GM12878 (cell line): Measurements from ENCODE around the gene RNF38. TPM values are rescaled to one million over a fixed set of nuclear protein-coding genes. Genes with fewer than 3 reads are reported as not detected.

ENCODE experiments used
- ATAC-seq: fragments of 200-7000 bp; cut with Tn5 transposase; 3 replicates; pipeline ENCODE4 v1.9.1; 2020; ENCODE audit warnings: mild to moderate bottlenecking, moderate library complexity
- BruUV-seq: library from RNA; stranded (reverse); fragments of 400-500 nt; replicated peaks from 2 replicates; lab custom pipeline; 2021; lab: Mats Ljungman, UMichigan
- CTCF ChIA-PET: fragments of 300-600 bp; sonication (Branson Sonifier 250); formaldehyde crosslinking; extraction: SDS; loops from one replicate; lab custom pipeline; 2021; ENCODE audit warnings: inconsistent platforms; lab: Yijun Ruan, JAX
- POLR2A ChIA-PET: fragments of 350-600 bp; formaldehyde crosslinking; extraction: SDS; loops from one replicate; lab custom pipeline; 2021; ENCODE audit warnings: inconsistent platforms; lab: Charles Lee
- RAD21 ChIA-PET: fragments of 300-600 bp; sonication (Branson Sonifier 250); formaldehyde crosslinking; loops from one replicate; lab custom pipeline; 2023; ENCODE audit warnings: antibody characterized with exemption; ENCODE audit not compliant: unreplicated experiment; lab: Charles Lee
- SMC1A ChIA-PET: fragments of 300-600 bp; sonication (Branson Sonifier 250); formaldehyde crosslinking; loops from one replicate; lab custom pipeline; 2023; ENCODE audit not compliant: unreplicated experiment, uncharacterized antibody; lab: Charles Lee
- DNase-seq: peaks from one replicate; pipeline ENCODE4 v3.0.0-alpha.2; 2011; ENCODE audit warnings: low read depth, low spot score
- FAIRE-seq: peaks from 3 replicates; lab custom pipeline; 2011; peaks lifted over from hg19 to GRCh38; lab: Jason Lieb, UNC
- H2AFZ ChIP-seq: 2 replicates; pipeline ENCODE4 v1.6.0; 2011; ENCODE audit warnings: low read depth, low read length, control low read depth; ENCODE audit not compliant: control insufficient read depth
- H3K27ac ChIP-seq: 2 replicates; pipeline ENCODE4 v1.5.1; 2011; ENCODE audit warnings: control low read depth; ENCODE audit not compliant: control insufficient read depth, insufficient read depth
- H3K27me3 ChIP-seq, 2 experiments: replicated peaks in 1 of 2; 2 replicates each; pipeline versions ENCODE4 v1.6.0 to v1.6.1; 2011; ENCODE audit warnings: low read length in 1 of 2; ENCODE audit not compliant: control insufficient read depth in 2 of 2, insufficient read depth in 2 of 2
- H3K36me3 ChIP-seq, 2 experiments: 2 replicates each; pipeline ENCODE4 v1.5.1; 2011; ENCODE audit warnings: low read length in 1 of 2; ENCODE audit not compliant: control insufficient read depth in 2 of 2, insufficient read depth in 2 of 2
- H3K4me1 ChIP-seq: 2 replicates; pipeline ENCODE4 v1.6.1; 2011; ENCODE audit warnings: mild to moderate bottlenecking, low read length, moderate library complexity, mixed read lengths; ENCODE audit not compliant: control insufficient read depth, insufficient read depth
- H3K4me2 ChIP-seq: 2 replicates; pipeline ENCODE4 v1.6.0; 2011; ENCODE audit warnings: control low read depth; ENCODE audit not compliant: control insufficient read depth, insufficient read depth
- H3K4me3 ChIP-seq: fragments of 200-600 bp; sonication (generic); 2 replicates; pipeline ENCODE4 v1.5.1; 2016
- H3K79me2 ChIP-seq: 2 replicates; pipeline ENCODE4 v1.6.0; 2011; ENCODE audit warnings: low read length; ENCODE audit not compliant: control insufficient read depth, insufficient read depth
- H3K9ac ChIP-seq: 2 replicates; pipeline ENCODE4 v1.8.0; 2011; ENCODE audit warnings: low read length, control low read depth, mixed read lengths; ENCODE audit not compliant: control insufficient read depth, insufficient read depth
- H3K9me3 ChIP-seq: replicated peaks from 3 replicates; pipeline ENCODE4 v1.5.1; 2011; ENCODE audit warnings: mild to moderate bottlenecking, low read length; ENCODE audit not compliant: control insufficient read depth, insufficient read depth
- H4K20me1 ChIP-seq: 2 replicates; pipeline ENCODE4 v1.6.0; 2011; ENCODE audit not compliant: control insufficient read depth, insufficient read depth
- ATF7 ChIP-seq: fragments of 450-650 bp; IDR thresholded peaks from 2 replicates; pipeline ENCODE4 v1.6.1; 2016; ENCODE audit warnings: low read depth, mild to moderate bottlenecking
- CBX3 ChIP-seq: fragments of 200-600 bp; sonication (generic); IDR thresholded peaks from 2 replicates; pipeline ENCODE4 v1.6.1; 2016; ENCODE audit warnings: low read depth, borderline replicate concordance
- CHD4 ChIP-seq: fragments of 200-600 bp; sonication (generic); IDR thresholded peaks from 2 replicates; pipeline ENCODE4 v1.6.1; 2016; ENCODE audit warnings: mild to moderate bottlenecking
- ESRRA ChIP-seq: IDR thresholded peaks from 2 replicates; pipeline ENCODE4 v1.6.1; 2012; ENCODE audit warnings: mild to moderate bottlenecking, low read length, improper control_type of control experiment
- EZH2 ChIP-seq: IDR thresholded peaks from 2 replicates; pipeline ENCODE4 v1.6.1; 2012; ENCODE audit warnings: low read depth, mild to moderate bottlenecking, control low read depth, inconsistent platforms, low read length, borderline replicate concordance; ENCODE audit not compliant: control insufficient read depth
- KDM1A ChIP-seq: fragments of 200-600 bp; sonication (generic); IDR thresholded peaks from 2 replicates; pipeline ENCODE4 v1.6.1; 2016; ENCODE audit warnings: borderline replicate concordance
- MEF2A ChIP-seq: IDR thresholded peaks from 2 replicates; pipeline ENCODE4 v1.6.1; 2011; ENCODE audit warnings: low read depth, mild to moderate bottlenecking, low read length, moderate library complexity; ENCODE audit not compliant: insufficient read depth
- NFYA ChIP-seq: IDR thresholded peaks from 2 replicates; pipeline ENCODE4 v1.6.1; 2011; ENCODE audit warnings: low read depth, mild to moderate bottlenecking, low read length, improper control_type of control experiment, borderline replicate concordance
- REST ChIP-seq: IDR thresholded peaks from 2 replicates; pipeline ENCODE4 v1.6.1; 2012; ENCODE audit warnings: mild to moderate bottlenecking, low read depth, low read length
- SMC3 ChIP-seq: IDR thresholded peaks from 2 replicates; pipeline ENCODE4 v1.6.1; 2011; ENCODE audit warnings: low read length, improper control_type of control experiment, borderline replicate concordance
- SUZ12 ChIP-seq: fragments of 200-600 bp; sonication (generic); IDR thresholded peaks from one replicate; pipeline ENCODE4 v1.6.1; 2018; ENCODE audit warnings: antibody characterized with exemption, mild to moderate bottlenecking; ENCODE audit not compliant: unreplicated experiment
- TCF7 ChIP-seq: IDR thresholded peaks from 2 replicates; pipeline ENCODE4 v1.6.1; 2014; ENCODE audit warnings: antibody characterized with exemption, borderline replicate concordance
- WRNIP1 ChIP-seq: IDR thresholded peaks from 2 replicates; pipeline ENCODE4 v1.6.1; 2011; ENCODE audit warnings: low read depth, low read length, improper control_type of control experiment, borderline replicate concordance
- WGBS: methylation state at CpG from one replicate; pipeline ENCODE4 v1.1.6; 2016; ENCODE audit warnings: low lambda C conversion rate; ENCODE audit not compliant: insufficient replicate concordance, insufficient coverage; ENCODE audit errors: missing lambda C conversion rate; 5-methylcytosine and 5-hydroxymethylcytosine counted together
- in situ Hi-C: fragments of 300-500 bp; cut with MboI; formaldehyde crosslinking; loops from 9 replicates; pipeline ENCODE4 v1.14.3; 2018; ENCODE audit warnings: mixed read lengths
- intact Hi-C: fragments of 100-400 bp; cut with micrococcal nuclease; formaldehyde crosslinking; loops from one replicate; pipeline ENCODE4 v1.14.2; 2022; ENCODE audit not compliant: unreplicated experiment
- polyA plus RNA-seq, 11 experiments: library from polyadenylated mRNA; depleted of rRNA in 4 of 11; unstranded in 6 of 11; stranded (reverse) in 5 of 11; fragments of >200 nt; fragmentation: Nextera tagmentation in 4 of 11; fragmentation: Illumina TruSeq in 1 of 11; extraction: Ambion mirVana in 4 of 11; extraction: Trizol in 1 of 11; gene quantifications; 1 replicate in 1 of 11; 2 replicates in 10 of 11; pipeline versions ENCODE4 v1.2.1 to v1.2.3, GENCODE V29; 2011 to 2016; ENCODE audit warnings: inconsistent platforms in 2 of 11, missing spikeins in 2 of 11, low read depth in 1 of 11
- total RNA-seq, 4 experiments: library from RNA; depleted of rRNA in 3 of 4; stranded (reverse); fragments of >200 nt in 3 of 4; fragmentation: Illumina TruSeq in 1 of 4; extraction: Trizol in 1 of 4; gene quantifications; 2 replicates each; pipeline versions ENCODE4 v1.2.1 to v1.2.3, GENCODE V29; 2013 to 2021
- TF ChIP-seq, protein P1 (sequence below): fragments of 450-650 bp; IDR thresholded peaks from 2 replicates; pipeline ENCODE4 v1.6.1; 2018; ENCODE audit warnings: mild to moderate bottlenecking, low read depth, moderate library complexity; ENCODE audit not compliant: partially characterized antibody
- TF ChIP-seq, protein P2 (sequence below): fragments of 450-650 bp; IDR thresholded peaks from 2 replicates; pipeline ENCODE4 v1.6.1; 2017; ENCODE audit warnings: mild to moderate bottlenecking, low read depth, inconsistent platforms; ENCODE audit not compliant: poor library complexity, severe bottlenecking

Gene RNF38
- total and polyA plus RNA-seq, 10 of the 15 experiments (the other 5 are each of a cell fraction or from before 2014, with no cell fraction given), result 5.1 to 34.7 (median 12.7) TPM

DNA sequence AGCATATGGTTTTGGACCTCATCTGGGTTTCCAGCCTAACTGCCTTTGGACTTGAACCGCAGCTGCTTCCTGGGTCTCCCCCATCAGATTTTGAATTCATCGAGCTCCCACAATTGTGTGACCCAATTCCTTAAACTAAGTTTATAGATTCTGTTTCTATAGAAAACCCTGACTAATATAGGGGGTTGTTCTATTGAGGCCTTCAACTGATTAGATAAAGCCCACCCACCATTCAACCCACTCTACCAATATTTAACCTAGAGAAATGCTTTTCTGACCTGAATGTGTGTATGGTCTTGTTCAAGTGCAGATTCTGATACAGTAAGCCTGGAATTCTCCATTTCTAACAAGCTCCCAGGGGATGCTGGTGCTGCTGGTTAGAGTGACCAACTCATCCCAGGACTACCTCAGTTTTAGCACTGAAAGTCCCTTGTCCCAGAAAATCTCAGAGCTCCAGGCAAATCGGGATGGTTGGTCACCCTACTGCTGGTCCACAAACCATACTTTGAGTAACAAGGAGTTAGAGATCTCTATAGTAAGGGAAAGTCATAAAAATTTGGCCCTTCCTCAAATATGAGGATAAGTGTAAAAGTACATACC lies 110.1 kb downstream of the RNF38 start:
- no peaks in the 10 kb centered on the region for H4K20me1 ChIP-seq
- no peaks in the 10 kb centered on the region for H3K27me3 ChIP-seq
- H2AFZ ChIP-seq, result no peak overlapping the region
- no peak for TF ChIP-seq MEF2A
- no peak for TF ChIP-seq WRNIP1
- TF ChIP-seq SMC3, result no peak
- TF ChIP-seq REST, result no peak
- no peak for TF ChIP-seq CBX3
- TF ChIP-seq CHD4, result no peak
- no peak for TF ChIP-seq ATF7
- TF ChIP-seq ESRRA, result no peak
- no peak for TF ChIP-seq TCF7
- no peak for TF ChIP-seq EZH2
- TF ChIP-seq NFYA, result no peak
- no peak for TF ChIP-seq SUZ12
- TF ChIP-seq, protein P1, sequence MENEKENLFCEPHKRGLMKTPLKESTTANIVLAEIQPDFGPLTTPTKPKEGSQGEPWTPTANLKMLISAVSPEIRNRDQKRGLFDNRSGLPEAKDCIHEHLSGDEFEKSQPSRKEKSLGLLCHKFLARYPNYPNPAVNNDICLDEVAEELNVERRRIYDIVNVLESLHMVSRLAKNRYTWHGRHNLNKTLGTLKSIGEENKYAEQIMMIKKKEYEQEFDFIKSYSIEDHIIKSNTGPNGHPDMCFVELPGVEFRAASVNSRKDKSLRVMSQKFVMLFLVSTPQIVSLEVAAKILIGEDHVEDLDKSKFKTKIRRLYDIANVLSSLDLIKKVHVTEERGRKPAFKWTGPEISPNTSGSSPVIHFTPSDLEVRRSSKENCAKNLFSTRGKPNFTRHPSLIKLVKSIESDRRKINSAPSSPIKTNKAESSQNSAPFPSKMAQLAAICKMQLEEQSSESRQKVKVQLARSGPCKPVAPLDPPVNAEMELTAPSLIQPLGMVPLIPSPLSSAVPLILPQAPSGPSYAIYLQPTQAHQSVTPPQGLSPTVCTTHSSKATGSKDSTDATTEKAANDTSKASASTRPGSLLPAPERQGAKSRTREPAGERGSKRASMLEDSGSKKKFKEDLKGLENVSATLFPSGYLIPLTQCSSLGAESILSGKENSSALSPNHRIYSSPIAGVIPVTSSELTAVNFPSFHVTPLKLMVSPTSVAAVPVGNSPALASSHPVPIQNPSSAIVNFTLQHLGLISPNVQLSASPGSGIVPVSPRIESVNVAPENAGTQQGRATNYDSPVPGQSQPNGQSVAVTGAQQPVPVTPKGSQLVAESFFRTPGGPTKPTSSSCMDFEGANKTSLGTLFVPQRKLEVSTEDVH, result no peak
- no peak for TF ChIP-seq KDM1A
- TF ChIP-seq, protein P2, sequence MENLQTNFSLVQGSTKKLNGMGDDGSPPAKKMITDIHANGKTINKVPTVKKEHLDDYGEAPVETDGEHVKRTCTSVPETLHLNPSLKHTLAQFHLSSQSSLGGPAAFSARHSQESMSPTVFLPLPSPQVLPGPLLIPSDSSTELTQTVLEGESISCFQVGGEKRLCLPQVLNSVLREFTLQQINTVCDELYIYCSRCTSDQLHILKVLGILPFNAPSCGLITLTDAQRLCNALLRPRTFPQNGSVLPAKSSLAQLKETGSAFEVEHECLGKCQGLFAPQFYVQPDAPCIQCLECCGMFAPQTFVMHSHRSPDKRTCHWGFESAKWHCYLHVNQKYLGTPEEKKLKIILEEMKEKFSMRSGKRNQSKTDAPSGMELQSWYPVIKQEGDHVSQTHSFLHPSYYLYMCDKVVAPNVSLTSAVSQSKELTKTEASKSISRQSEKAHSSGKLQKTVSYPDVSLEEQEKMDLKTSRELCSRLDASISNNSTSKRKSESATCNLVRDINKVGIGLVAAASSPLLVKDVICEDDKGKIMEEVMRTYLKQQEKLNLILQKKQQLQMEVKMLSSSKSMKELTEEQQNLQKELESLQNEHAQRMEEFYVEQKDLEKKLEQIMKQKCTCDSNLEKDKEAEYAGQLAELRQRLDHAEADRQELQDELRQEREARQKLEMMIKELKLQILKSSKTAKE, result no peak
- ChIA-PET POLR2A (no interaction called here), SMC1A (no interaction called here), RAD21 (no interaction called here), CTCF (interaction anchor here (0.6 to 1.4 kb wide), 2 partner anchors 17 to 100 kb away, joined by 3 to 4 read pairs; no protein-coding TSS in a partner anchor)
- ATAC-seq, result no peak
- no peaks in the 10 kb centered on the region for H3K4me1 ChIP-seq
- DNase-seq, result no peak
- in situ Hi-C loops (no loop called here), intact Hi-C loops (no loop called here)
- no peak overlapping the region for H3K9ac ChIP-seq
- WGBS, result 63% methylated on average over 3 of the region's 3 CpGs
- H3K4me2 ChIP-seq, result no peak overlapping the region
- H3K4me3 ChIP-seq, result no peak overlapping the region
- H3K9me3 ChIP-seq, result no peaks in the 10 kb centered on the region
- no peaks in the 10 kb centered on the region for H3K79me2 ChIP-seq
- no peak for FAIRE-seq
- H3K36me3 ChIP-seq, result no peaks in the 10 kb centered on the region
- no peak overlapping the region for H3K27ac ChIP-seq
- BruUV-seq, result no TSS peak
